RWPE1 (cell line): ENCODE data around the gene ADAMTS16.

Experiments
- CTCF ChIA-PET: fragments of 350-600 bp; sonication (Branson Sonifier 250); formaldehyde crosslinking; extraction: SDS; loops from one replicate; lab custom pipeline; 2021; lab: Yijun Ruan, JAX
- POLR2A ChIA-PET: fragments of 400-600 bp; formaldehyde crosslinking; extraction: SDS; loops from one replicate; lab custom pipeline; 2020; ENCODE audit warnings: antibody characterized with exemption; ENCODE audit not compliant: low non-redundant PET; lab: Yijun Ruan, JAX
- DNase-seq: peaks from one replicate; pipeline ENCODE4 v3.0.0; 2012; ENCODE audit warnings: low spot score
- H3K27ac ChIP-seq: fragments of 450-650 bp; 2 replicates; pipeline ENCODE4 v1.5.1; 2017
- CTCF ChIP-seq: fragments of 450-650 bp; conservative IDR thresholded peaks from 2 replicates; pipeline ENCODE4 v1.5.1; 2017; ENCODE audit warnings: low read depth, mild to moderate bottlenecking

Gene ADAMTS16

GRCh38 chr5:5104550-5104949 is 35.6 kb upstream of the ADAMTS16 start:
- no peak for TF ChIP-seq CTCF
- no peak overlapping the region for H3K27ac ChIP-seq
- POLR2A ChIA-PET = no interaction called here
- CTCF ChIA-PET = interaction anchor here (0.6 kb wide), 1 partner anchor 290 kb away, joined by 3 read pairs; no protein-coding TSS in a partner anchor
- DNase-seq = no peak

- ChIA-PET POLR2A (no interaction called here), CTCF (interaction anchor here (0.6 kb wide), 1 partner anchor 243 kb away, joined by 4 read pairs; no protein-coding TSS in a partner anchor)
- H3K27ac ChIP-seq = no peak overlapping the region
- no peak for TF ChIP-seq CTCF
- peak; percentile 31 for DNase-seq
Observed at GRCh38 chr5:5105531-5105930, 34.6 kb upstream of the ADAMTS16 start.

GRCh38 chr5:5116956-5117355 is 23.2 kb upstream of the ADAMTS16 start:
- POLR2A ChIA-PET = no interaction called here
- CTCF ChIA-PET = no interaction called here
- no peak for DNase-seq
- TF ChIP-seq CTCF = no peak
- H3K27ac ChIP-seq = no peak overlapping the region

- DNase-seq = no peak
- H3K27ac ChIP-seq = no peak overlapping the region
- no peak for TF ChIP-seq CTCF
- ChIA-PET POLR2A (no interaction called here), CTCF (no interaction called here)
Observed at GRCh38 chr5:5122776-5123175, 17.4 kb upstream of the ADAMTS16 start.

GRCh38 chr5:5124231-5124630 is 15.9 kb upstream of the ADAMTS16 start:
- ChIA-PET POLR2A (no interaction called here), CTCF (interaction anchor here (0.7 kb wide), 1 partner anchor 296 kb away, joined by 3 read pairs; no protein-coding TSS in a partner anchor)
- no peak overlapping the region for H3K27ac ChIP-seq
- no peak for DNase-seq
- no peak for TF ChIP-seq CTCF

GRCh38 chr5:5126444-5126843 is 13.7 kb upstream of the ADAMTS16 start:
- POLR2A ChIA-PET = no interaction called here
- H3K27ac ChIP-seq = no peak overlapping the region
- TF ChIP-seq CTCF = no peak
- CTCF ChIA-PET = no interaction called here
- DNase-seq = peak; percentile 85
